ENCODE measurements around the gene ARHGAP42.

The ARHGAP42 gene

DNA sequence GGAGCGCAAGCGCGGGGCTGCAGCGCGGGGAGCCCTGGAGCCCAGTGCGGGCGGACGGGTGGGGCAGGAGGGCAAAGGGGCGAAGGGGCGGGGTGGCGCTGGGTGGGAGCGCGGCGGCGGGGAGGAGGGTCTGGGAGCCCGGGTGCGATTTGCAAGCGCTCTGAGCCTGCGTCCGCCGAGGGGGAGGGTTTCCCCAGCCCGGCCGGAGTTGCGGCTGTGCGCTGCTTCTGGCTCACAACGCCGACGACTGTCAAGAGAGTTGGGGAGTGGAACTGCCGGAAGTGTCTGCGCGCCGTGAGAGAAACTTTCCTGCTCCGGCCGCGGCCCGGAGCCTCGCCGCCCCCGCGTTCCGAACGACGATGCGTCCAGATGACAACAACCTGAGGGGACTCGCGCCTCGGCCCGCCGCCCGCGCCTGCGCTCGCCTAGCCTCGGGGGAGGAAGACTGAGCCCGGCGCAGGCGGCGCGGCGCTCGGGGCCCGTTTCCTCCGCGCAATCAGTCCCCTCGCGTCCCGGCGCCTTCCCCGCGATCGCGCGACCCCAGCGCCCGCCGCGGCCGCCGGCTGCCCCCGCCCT is at the start of gene ARHGAP42:
Gene ARHGAP42 (plus strand): TSS at position 235 of the 576 bp plus-strand sequence. CDS start 391 bp downstream, outside the sequence.
- Histone ChIP-seq H3K36me3 (ENCODE audit: insufficient read depth, low read length) (no peaks in the 10 kb centered on the region; the same call in 1 of the 2 replicates), H3F3A (ENCODE audit: insufficient read depth, low read length) (no peaks in the 10 kb centered on the region), H3K27me3 (ENCODE audit: insufficient read depth, low read length) (no peaks in the 10 kb centered on the region), H3K9me3 (ENCODE audit: low read length) (no peaks in the 10 kb centered on the region), H3K27ac (ENCODE audit: low read depth, low read length, poor library complexity, severe bottlenecking) (no peak within 1 kb of the TSS), H3K9ac (ENCODE audit: low read length) (peak within 1 kb of the TSS; percentile 81), H3K4me2 (ENCODE audit: low read length) (peak within 1 kb of the TSS; percentile 53), H3K4me3 (ENCODE audit: low read depth, low read length, poor library complexity, severe bottlenecking) (peak within 1 kb of the TSS; percentile 72), H2AFZ (ENCODE audit: low read length) (no peak within 1 kb of the TSS), H3K79me2 (ENCODE audit: insufficient read depth, low read length) (no peaks in the 10 kb centered on the region), H3K4me1 (ENCODE audit: insufficient read depth, low read length, severe bottlenecking) (peaks cover 15% of the 10 kb centered on the region), H3K9me2 (ENCODE audit: low read depth, low read length) (no peaks in the 10 kb centered on the region), H4K20me1 (ENCODE audit: insufficient read depth, low read length) (no peaks in the 10 kb centered on the region)
- TF ChIP-seq EZH2 (IDR thresholded peaks at IDR 0.05; ENCODE audit: borderline replicate concordance, low read length) = no peak
- TF ChIP-seq CTCF (IDR thresholded peaks at IDR 0.05; ENCODE audit: low read length) = no peak

GRCh38 chr11:100637706-100638105 is 49.4 kb upstream of the ARHGAP42 start:
- no peaks in the 10 kb centered on the region for H3K9me3 ChIP-seq (ENCODE audit: low read length)
- TF ChIP-seq EZH2 (IDR thresholded peaks at IDR 0.05; ENCODE audit: borderline replicate concordance, low read length) (no peak), CTCF (IDR thresholded peaks at IDR 0.05; ENCODE audit: low read length) (no peak)
- H3K36me3 ChIP-seq (ENCODE audit: insufficient read depth, low read length) = no peaks in the 10 kb centered on the region
- no peaks in the 10 kb centered on the region for H3K27me3 ChIP-seq (ENCODE audit: insufficient read depth, low read length)
- no peaks in the 10 kb centered on the region for H3F3A ChIP-seq (ENCODE audit: insufficient read depth, low read length)
- H4K20me1 ChIP-seq (ENCODE audit: insufficient read depth, low read length) = no peaks in the 10 kb centered on the region
- no peaks in the 10 kb centered on the region for H3K4me1 ChIP-seq (ENCODE audit: insufficient read depth, low read length, severe bottlenecking)
- H3K79me2 ChIP-seq (ENCODE audit: insufficient read depth, low read length) = no peaks in the 10 kb centered on the region
- no peak overlapping the region for H3K9ac ChIP-seq (ENCODE audit: low read length)
- no peaks in the 10 kb centered on the region for H3K9me2 ChIP-seq (ENCODE audit: low read depth, low read length)
- H3K4me3 ChIP-seq (ENCODE audit: low read depth, low read length, poor library complexity, severe bottlenecking) = no peak overlapping the region
- no peak overlapping the region for H3K27ac ChIP-seq (ENCODE audit: low read depth, low read length, poor library complexity, severe bottlenecking)
- H3K4me2 ChIP-seq (ENCODE audit: low read length) = no peak overlapping the region
- no peak overlapping the region for H2AFZ ChIP-seq (ENCODE audit: low read length)

- H3K9me2 ChIP-seq (ENCODE audit: low read depth, low read length) = no peaks in the 10 kb centered on the region
- no peaks in the 10 kb centered on the region for H3K79me2 ChIP-seq (ENCODE audit: insufficient read depth, low read length)
- no peak overlapping the region for H2AFZ ChIP-seq (ENCODE audit: low read length)
- no peaks in the 10 kb centered on the region for H3K4me1 ChIP-seq (ENCODE audit: insufficient read depth, low read length, severe bottlenecking)
- no peak overlapping the region for H3K27ac ChIP-seq (ENCODE audit: low read depth, low read length, poor library complexity, severe bottlenecking)
- H3K4me2 ChIP-seq (ENCODE audit: low read length) = no peak overlapping the region
- TF ChIP-seq EZH2 (IDR thresholded peaks at IDR 0.05; ENCODE audit: borderline replicate concordance, low read length) (no peak), CTCF (IDR thresholded peaks at IDR 0.05; ENCODE audit: low read length) (no peak)
- H3K9me3 ChIP-seq (ENCODE audit: low read length) = no peaks in the 10 kb centered on the region
- no peak overlapping the region for H3K4me3 ChIP-seq (ENCODE audit: low read depth, low read length, poor library complexity, severe bottlenecking)
- H3K9ac ChIP-seq (ENCODE audit: low read length) = no peak overlapping the region
- no peaks in the 10 kb centered on the region for H3K36me3 ChIP-seq (ENCODE audit: insufficient read depth, low read length)
- no peaks in the 10 kb centered on the region for H3K27me3 ChIP-seq (ENCODE audit: insufficient read depth, low read length)
- no peaks in the 10 kb centered on the region for H4K20me1 ChIP-seq (ENCODE audit: insufficient read depth, low read length)
- H3F3A ChIP-seq (ENCODE audit: insufficient read depth, low read length) = no peaks in the 10 kb centered on the region
These were observed 48.4 kb upstream of the ARHGAP42 start for GRCh38 chr11:100638648-100639047.

All from OCI-LY1 (cell line).